ENCODE results near the gene RAPGEF4.

The RAPGEF4 gene

GRCh38 chr2:172912266-172912665 is 176.6 kb downstream of the RAPGEF4 start:
- DNase-seq = no peak

DNA sequence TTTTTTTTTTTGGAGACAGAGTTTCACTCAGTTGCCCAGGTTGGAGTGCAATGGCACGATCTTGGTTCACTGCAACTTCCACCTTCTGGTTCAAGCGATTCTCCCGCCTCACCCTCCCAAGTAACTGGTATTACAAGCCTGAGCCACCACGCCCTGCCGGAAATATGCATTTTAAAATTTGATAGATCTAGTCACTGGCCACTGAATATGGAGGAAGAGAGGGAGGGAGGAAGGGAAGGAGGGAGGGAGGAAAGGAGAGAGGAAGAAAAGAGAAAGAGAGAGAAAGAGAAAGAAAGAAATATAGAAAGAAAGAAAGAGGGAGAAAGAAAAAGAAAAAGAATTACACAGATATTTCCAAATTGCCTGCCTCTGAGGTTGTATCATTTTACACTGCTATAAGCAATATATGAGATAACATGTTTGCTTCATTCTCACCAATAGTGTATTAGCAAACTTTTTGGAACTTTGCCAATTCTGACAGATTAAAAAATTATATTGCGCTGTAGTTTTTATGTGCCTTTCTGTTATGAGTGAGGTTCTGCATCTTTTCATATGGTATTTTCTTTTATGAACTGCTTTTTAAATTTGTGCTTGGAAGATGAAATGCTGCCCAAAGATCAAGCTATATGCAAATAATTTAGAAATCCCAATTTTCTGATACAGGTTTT is 178.8 kb downstream of the RAPGEF4 start:
- DNase-seq = peak; percentile 7

DNA sequence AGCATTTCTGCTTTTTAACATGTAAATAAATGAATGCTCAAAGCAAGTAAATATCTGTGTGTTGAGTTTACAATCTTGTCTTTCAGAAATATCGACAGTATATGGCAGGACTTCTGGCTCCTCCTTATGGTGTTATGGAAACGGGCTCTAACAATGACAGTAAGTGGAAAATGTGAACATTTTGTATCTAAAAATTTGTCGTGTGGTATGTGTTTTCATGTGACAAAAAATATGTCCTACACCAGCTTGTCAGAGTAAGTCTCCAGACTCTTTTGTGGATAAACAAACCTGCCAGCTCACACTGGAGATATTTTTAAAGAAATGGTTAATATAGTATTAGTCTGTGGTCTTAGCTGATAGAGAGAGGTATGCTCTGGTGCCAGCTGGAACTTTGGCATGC is 182.1 kb downstream of the RAPGEF4 start:
- DNase-seq = no peak

GRCh38 chr2:172919732-172920131 is 184.1 kb downstream of the RAPGEF4 start:
- no peak for DNase-seq

DNA sequence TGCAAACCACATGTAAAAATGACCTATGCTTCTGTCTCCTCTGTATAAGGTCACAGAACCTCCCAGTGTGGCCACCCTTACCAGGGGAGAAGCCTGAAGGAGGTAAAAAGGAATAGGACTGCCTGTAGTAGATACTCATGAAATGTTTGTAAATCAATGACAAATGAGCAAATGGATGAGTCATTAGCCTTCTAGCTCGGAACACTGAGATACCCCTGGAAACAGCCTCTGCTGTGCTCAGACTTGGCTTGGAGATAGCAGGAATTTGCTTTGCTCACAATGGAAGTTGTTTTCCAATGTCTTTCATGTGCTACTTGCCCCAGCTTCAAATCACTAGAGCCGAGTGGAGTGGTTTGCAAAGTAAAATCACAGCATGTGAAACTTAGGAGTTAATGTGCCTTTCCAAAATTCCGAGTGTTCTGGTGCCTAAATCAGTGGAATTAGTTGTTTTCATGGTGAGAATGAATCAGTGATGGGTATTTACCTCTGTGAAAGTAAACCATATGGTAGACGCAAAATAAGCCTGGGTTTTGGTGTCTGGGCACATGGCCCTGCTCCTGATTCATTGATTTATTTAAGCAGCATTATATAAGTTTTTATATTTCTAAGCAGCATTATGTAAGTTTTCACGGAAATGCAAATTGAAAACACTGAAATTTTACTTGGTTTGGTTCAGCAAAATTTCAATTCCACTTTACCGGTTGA is 186.0 kb downstream of the RAPGEF4 start:
- DNase-seq = no peak

DNA sequence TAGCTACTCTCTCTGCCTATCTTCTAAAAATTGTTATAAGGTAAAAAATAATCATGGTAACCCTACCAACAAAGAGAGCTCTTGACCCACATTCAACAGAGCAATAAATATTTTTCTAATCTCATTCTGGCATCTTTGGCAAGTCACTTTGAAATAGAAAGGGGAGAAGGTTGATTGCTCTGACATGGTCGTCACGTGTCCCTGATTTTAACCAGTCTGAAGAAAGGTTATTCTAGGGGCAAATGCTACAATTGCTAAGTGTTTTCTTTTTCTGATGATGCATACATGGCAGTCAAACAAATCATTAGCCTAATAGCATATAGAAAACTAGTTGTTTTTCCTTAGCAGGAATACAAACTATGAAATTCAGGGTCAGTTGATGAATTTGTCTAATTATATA is 186.7 kb downstream of the RAPGEF4 start:
- DNase-seq = no peak

- no peak for DNase-seq
These were observed 187.2 kb downstream of the RAPGEF4 start for GRCh38 chr2:172922815-172923214.

DNA sequence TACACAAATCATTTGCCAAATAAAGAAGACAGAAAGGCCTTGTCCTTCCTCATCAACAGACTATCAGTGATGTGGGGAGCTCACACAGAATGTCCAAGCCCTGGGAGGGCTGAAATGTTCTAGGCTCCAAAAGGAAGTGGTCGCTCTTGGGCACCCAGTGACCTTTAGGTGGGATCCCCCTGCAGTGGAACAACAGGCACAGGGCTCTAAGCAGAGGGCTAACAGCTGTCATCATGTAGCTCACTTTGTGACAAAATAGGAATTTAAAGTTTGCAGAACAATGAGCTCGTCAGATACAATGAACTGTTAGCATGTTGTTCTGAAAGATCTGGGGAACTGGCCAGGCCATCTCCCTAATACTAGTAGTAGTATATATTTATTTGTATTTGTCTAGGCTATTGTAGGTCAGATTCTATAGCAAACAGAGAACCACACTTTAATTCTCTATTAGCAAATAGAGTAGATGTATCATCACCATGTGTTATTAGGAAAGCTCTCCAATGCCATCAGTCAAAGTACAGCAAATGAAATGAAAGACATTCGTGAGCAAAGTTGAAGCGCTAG is 188.5 kb downstream of the RAPGEF4 start:
- no peak for DNase-seq

- DNase-seq = no peak
These were observed 190.0 kb downstream of the RAPGEF4 start for GRCh38 chr2:172925600-172925999.

- DNase-seq = no peak
These were observed 191.4 kb downstream of the RAPGEF4 start for GRCh38 chr2:172926785-172927640.

DNA sequence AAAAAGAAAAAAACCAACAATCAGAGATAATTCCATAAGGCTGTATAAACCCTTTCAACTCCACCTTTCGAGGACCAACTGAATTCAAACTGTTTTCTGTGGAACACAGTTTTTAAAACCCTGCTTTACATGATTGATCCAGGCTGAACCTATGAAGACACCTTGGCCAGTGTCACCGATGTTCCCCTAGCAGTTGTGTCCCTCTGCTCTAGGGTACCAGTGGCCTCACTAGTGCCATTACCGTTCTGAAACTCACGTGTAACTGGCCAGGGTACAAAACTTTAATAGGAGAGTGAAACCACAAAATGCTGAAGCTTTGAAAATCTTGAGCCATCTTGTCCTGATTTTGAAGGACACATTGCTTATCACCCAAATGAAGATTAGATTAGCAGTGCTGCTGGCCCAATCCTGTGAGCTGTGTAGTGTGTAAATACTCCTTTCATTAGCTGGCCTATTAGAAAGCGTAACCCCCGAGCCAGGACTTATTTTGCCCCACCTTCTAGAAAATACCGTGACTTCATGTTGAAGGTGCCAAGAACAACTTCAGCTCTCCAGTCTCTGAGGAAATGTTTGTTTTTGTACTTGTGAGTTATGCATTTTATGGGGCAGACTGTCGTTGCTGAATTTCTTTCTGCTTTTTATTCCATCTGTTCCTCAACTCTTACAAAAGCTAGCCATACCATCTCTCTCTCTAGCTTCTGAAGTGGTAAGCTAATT is 192.2 kb downstream of the RAPGEF4 start:
- no peak for DNase-seq

DNA sequence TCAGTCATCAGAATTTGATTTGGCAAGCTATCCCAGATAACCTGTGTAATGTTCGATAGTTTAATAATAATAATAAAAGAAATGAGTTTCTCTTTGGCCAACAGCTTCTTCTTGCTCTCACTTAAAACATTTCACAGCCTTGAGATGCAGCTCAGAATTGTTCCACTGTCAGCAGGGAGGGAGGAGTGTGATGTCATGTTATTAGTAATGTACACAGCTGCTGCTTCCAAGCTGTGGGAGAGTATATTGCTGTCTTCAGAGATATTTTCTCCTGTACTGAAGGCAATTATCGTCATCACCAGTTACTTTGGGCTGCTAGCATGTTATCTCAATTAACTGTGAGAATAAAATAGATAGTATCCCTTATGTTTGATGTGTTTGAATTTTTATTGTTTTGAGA is 193.1 kb downstream of the RAPGEF4 start:
- DNase-seq = no peak

DNA sequence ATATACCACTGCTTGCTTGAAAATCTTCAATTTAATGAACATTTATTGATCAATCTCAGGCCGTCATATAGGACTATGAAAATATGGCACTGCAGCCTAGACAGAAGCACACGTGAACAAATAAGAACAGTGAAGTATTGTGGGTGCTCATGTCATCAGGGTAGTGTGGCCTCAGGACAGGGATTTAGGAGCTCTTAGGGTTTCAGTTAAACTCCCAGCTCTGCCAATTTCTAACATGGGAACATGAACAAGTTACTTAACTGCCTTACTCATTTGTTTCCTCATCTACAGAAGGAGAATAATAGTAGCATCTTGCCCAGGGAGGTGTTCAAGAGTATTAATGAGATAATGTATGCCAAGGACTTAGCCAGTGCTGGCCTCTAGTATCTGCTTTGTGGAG is 194.0 kb downstream of the RAPGEF4 start:
- DNase-seq = no peak

DNA sequence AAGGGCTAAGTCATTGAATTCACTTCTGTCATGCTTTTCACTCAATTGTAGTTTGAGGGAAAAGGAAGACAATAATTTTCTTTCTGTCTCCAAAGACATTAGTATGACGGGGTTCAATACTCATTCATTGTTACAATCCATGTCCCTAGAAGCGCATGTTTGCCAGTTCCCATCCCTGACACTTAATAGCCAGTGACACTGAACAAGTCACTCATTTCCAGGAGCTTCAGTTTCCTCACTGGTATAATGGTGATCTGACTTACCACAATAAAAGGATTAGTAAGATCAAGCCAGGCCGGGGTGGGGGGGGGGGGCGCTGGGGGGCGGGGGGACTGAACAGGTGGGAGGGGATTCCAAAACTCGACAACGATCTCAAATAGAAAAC is 195.2 kb downstream of the RAPGEF4 start:
- no peak for DNase-seq

- DNase-seq = peak; percentile 49
These were observed 195.7 kb downstream of the RAPGEF4 start for GRCh38 chr2:172931256-172931894.

GRCh38 chr2:172931918-172932520 is 196.4 kb downstream of the RAPGEF4 start:
- DNase-seq = peak; percentile 90

GRCh38 chr2:172937884-172938712 is 202.5 kb downstream of the RAPGEF4 start:
- no peak for DNase-seq

GRCh38 chr2:172938713-172939375 is 203.2 kb downstream of the RAPGEF4 start:
- no peak for DNase-seq

DNA sequence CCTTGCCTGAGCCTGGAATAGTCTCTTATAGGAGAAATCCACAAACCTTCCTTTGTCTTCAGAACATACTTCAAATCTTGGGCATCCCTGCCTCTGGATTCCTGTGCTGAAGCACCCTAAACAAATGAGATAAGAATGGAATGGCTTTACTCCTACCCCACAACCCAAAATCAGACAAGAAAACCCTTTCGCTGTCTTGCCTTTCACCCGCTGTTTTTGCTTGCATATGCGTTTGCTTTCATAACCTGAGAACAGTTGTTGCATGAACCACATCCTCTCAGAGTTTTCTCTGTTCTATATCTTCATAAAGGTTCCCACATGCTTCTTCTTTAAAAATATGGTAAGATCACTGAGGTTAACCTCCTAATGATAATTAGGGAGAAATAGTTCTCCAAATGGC is 207.9 kb downstream of the RAPGEF4 start:
- no peak for DNase-seq
